A549 treated with AZD9567 at 1 μM for 4 hours (cell line): Measurements from ENCODE around the gene FCN1. TPM values are rescaled to one million over a fixed set of nuclear protein-coding genes. Genes with fewer than 3 reads are reported as not detected.

Source experiments
- total RNA-seq: library from RNA; stranded (reverse); fragments of 200-300 nt; extraction: Qiagen RNA extraction; gene quantifications from 5 replicates; pipeline ENCODE4 v1.2.3, GENCODE V29; 2022; ENCODE audit not compliant: insufficient read depth

Gene FCN1
- total RNA-seq, result not detected in 5 replicates

GRCh38 chr9:134917431-134918373 is at the start of gene FCN1:
Gene FCN1, minus strand, starts transcription at chr9:134917912. Its CDS starts 41 bp downstream, at chr9:134917871.

GRCh38 chr9:134880484-134881312 is 37.0 kb downstream of the FCN1 start, which contains the start of gene FCN2:
Gene FCN2, plus strand, starts transcription at chr9:134880810. Its CDS starts 12 bp downstream, at chr9:134880822.

Other genes starting within 250 kb of the FCN1 start
- not detected in 5 replicates for gene FCN2, start 37.1 kb downstream of the FCN1 start, total RNA-seq
- 7.1 to 9.7 TPM (median 9.5 TPM) in 5 replicates for gene OLFM1, start 169.8 kb upstream of the FCN1 start, total RNA-seq